ENCODE measurements around the gene NUDT16.

- TF ChIP-seq POLR2A (IDR thresholded peaks at IDR 0.05) (no peak), EP300 (IDR thresholded peaks at IDR 0.05) (no peak)
- TF ChIP-seq, protein P1, sequence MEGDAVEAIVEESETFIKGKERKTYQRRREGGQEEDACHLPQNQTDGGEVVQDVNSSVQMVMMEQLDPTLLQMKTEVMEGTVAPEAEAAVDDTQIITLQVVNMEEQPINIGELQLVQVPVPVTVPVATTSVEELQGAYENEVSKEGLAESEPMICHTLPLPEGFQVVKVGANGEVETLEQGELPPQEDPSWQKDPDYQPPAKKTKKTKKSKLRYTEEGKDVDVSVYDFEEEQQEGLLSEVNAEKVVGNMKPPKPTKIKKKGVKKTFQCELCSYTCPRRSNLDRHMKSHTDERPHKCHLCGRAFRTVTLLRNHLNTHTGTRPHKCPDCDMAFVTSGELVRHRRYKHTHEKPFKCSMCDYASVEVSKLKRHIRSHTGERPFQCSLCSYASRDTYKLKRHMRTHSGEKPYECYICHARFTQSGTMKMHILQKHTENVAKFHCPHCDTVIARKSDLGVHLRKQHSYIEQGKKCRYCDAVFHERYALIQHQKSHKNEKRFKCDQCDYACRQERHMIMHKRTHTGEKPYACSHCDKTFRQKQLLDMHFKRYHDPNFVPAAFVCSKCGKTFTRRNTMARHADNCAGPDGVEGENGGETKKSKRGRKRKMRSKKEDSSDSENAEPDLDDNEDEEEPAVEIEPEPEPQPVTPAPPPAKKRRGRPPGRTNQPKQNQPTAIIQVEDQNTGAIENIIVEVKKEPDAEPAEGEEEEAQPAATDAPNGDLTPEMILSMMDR (IDR thresholded peaks at IDR 0.05): no peak
Observed at GRCh38 chr3:131396170-131396569, 14.6 kb downstream of the NUDT16 start.

Measured in suprapubic skin (tissue), 3 donors.